Calu3 (cell line): Measurements from ENCODE around the gene SLC6A2. TPM values are rescaled to one million over a fixed set of nuclear protein-coding genes. Genes with fewer than 3 reads are reported as not detected.

ENCODE experiments used
- BruUV-seq: library from RNA; stranded (reverse); fragments of 400-500 nt; replicated peaks from 2 replicates; lab custom pipeline; 2021; lab: Mats Ljungman, UMichigan
- CTCF ChIA-PET: fragments of 300-600 bp; sonication (Branson Sonifier 250); formaldehyde crosslinking; loops from one replicate; lab custom pipeline; 2022; ENCODE audit warnings: antibody characterized with exemption; lab: Charles Lee
- DNase-seq: peaks from one replicate; pipeline ENCODE4 v3.0.0; 2022
- H3K27ac Mint-ChIP-seq: one replicate; pipeline ENCODE4 v1.8.0; 2022; ENCODE audit warnings: mixed read lengths; ENCODE audit not compliant: unreplicated experiment
- H3K27me3 Mint-ChIP-seq: one replicate; pipeline ENCODE4 v1.8.0; 2022; ENCODE audit warnings: mixed read lengths; ENCODE audit not compliant: unreplicated experiment
- H3K36me3 Mint-ChIP-seq: one replicate; pipeline ENCODE4 v1.8.0; 2022; ENCODE audit warnings: mild to moderate bottlenecking, moderate library complexity, mixed read lengths; ENCODE audit not compliant: insufficient read depth, unreplicated experiment
- H3K4me1 Mint-ChIP-seq: one replicate; pipeline ENCODE4 v1.8.0; 2022; ENCODE audit warnings: mild to moderate bottlenecking, low read depth, mixed read lengths; ENCODE audit not compliant: unreplicated experiment
- H3K4me3 Mint-ChIP-seq: one replicate; pipeline ENCODE4 v1.8.0; 2022; ENCODE audit warnings: mild to moderate bottlenecking, low read depth, moderate library complexity, mixed read lengths; ENCODE audit not compliant: unreplicated experiment
- H3K9me3 Mint-ChIP-seq: one replicate; pipeline ENCODE4 v1.8.0; 2022; ENCODE audit warnings: low read depth, mixed read lengths; ENCODE audit not compliant: unreplicated experiment
- CTCF ChIP-seq: fragments of 200-600 bp; IDR thresholded peaks from one replicate; pipeline ENCODE4 v1.8.0; 2022; ENCODE audit warnings: antibody characterized with exemption; ENCODE audit not compliant: unreplicated experiment
- intact Hi-C: fragments of 100-400 bp; cut with micrococcal nuclease; formaldehyde crosslinking; loops from one replicate; pipeline ENCODE4 v1.10.0; 2022; ENCODE audit not compliant: unreplicated experiment
- total RNA-seq: library from RNA; stranded (reverse); gene quantifications from 2 replicates; pipeline ENCODE4 v1.2.3, GENCODE V29; 2022

The SLC6A2 gene
- total RNA-seq, 1 experiment from 2014 or later: not detected

- CTCF ChIA-PET: interaction anchor here (0.8 kb wide), 1 partner anchor 161 kb away, joined by 3 read pairs; no protein-coding TSS in a partner anchor
- Mint-ChIP-seq H3K4me1 (no peaks in the 10 kb centered on the region), H3K27me3 (no peaks in the 10 kb centered on the region), H3K36me3 (no peaks in the 10 kb centered on the region), H3K4me3 (no peak overlapping the region), H3K27ac (no peak overlapping the region), H3K9me3 (no peaks in the 10 kb centered on the region)
- intact Hi-C loops: no loop called here
- BruUV-seq: no TSS peak
- no peak for TF ChIP-seq CTCF
- DNase-seq: no peak
These were observed 10.2 kb downstream of the SLC6A2 start for GRCh38 chr16:55666012-55666411.

GRCh38 chr16:55667753-55668152 lies 12.0 kb downstream of the SLC6A2 start:
- CTCF ChIA-PET: interaction anchor here (0.6 kb wide), 1 partner anchor 173 kb away, joined by 3 read pairs; no protein-coding TSS in a partner anchor
- Mint-ChIP-seq H3K27me3 (peaks cover 4% of the 10 kb centered on the region), H3K4me1 (no peaks in the 10 kb centered on the region), H3K4me3 (no peak overlapping the region), H3K9me3 (peaks cover 3% of the 10 kb centered on the region), H3K36me3 (no peaks in the 10 kb centered on the region), H3K27ac (no peak overlapping the region)
- no peak for TF ChIP-seq CTCF
- BruUV-seq: no TSS peak
- DNase-seq: no peak
- intact Hi-C loops: no loop called here

DNA sequence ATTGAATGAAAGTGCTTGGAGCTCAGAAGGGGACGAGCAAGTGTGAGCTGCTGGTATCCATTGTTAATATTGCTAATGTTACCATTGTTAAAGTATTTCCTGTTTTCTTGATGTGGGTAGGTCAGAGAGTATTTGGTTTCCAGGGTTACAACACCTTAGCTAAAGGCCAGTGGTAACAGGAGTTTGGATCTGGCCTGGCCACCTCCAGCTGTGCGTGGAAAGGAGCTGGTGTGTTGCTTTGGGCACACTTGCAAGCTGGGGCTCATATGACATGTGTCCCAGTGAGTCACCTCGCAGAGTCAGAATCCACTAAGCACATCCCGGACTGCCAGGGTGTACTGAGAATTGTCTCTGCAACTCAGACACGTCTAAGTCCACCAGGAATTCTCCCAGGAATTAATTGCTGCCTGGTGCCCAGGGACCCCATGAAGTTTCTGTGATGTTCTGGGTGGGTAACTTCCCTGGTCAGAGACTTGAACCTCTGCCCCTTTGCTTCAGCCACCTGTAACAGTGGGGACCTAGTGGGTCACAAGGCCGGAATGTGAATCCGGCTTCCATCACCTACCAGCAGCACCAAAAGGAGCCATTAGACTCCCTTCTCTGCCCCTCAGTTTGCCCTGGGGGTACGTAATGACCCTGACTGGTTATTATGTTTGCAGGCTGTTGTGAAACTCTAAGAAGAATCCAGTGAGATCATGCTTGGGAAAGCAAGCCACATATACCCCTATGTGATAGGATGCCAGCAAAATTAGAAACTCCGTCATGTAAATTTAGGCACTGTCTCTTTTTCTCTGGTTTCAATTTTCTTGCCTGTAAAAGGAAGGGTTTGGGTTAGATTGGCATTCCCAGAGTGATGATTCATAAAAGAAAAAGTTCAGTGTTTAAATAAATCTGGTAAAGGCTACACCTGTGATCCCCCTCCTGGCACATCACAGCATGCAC lies 12.8 kb downstream of the SLC6A2 start:
- Mint-ChIP-seq H3K36me3 (no peaks in the 10 kb centered on the region), H3K27ac (no peak overlapping the region), H3K27me3 (peaks cover 8% of the 10 kb centered on the region), H3K9me3 (peaks cover 3% of the 10 kb centered on the region), H3K4me1 (no peaks in the 10 kb centered on the region), H3K4me3 (no peak overlapping the region)
- intact Hi-C loops: no loop called here
- no peak for TF ChIP-seq CTCF
- peak; percentile 50 for DNase-seq
- no TSS peak for BruUV-seq
- CTCF ChIA-PET: interaction anchor here (0.6 to 1.2 kb wide), 2 partner anchors 172 to 204 kb away, joined by 3 to 4 read pairs; no protein-coding TSS in a partner anchor

GRCh38 chr16:55671206-55671973 lies 15.6 kb downstream of the SLC6A2 start:
- Mint-ChIP-seq H3K4me3 (no peak overlapping the region), H3K36me3 (no peaks in the 10 kb centered on the region), H3K27me3 (peaks cover 15% of the 10 kb centered on the region), H3K27ac (no peak overlapping the region), H3K9me3 (peaks cover 3% of the 10 kb centered on the region), H3K4me1 (no peaks in the 10 kb centered on the region)
- CTCF ChIA-PET: no interaction called here
- DNase-seq: no peak
- no TSS peak for BruUV-seq
- TF ChIP-seq CTCF: no peak
- intact Hi-C loops: no loop called here
